HG03520 (cell line): ENCODE measurements around the gene C11orf91.
"Not testable (repeated sequence)": the region's sequence is repeated elsewhere in the genome, so short reads cannot be mapped to it uniquely, and the experiment has no call there.

Source experiments
- ATAC-seq: cut with Tn5 transposase; IDR thresholded peaks from one replicate; pipeline ENCODE4 v1.9.1; 2021; ENCODE audit warnings: mild to moderate bottlenecking, moderate library complexity; ENCODE audit not compliant: unreplicated experiment

Gene C11orf91

GRCh38 chr11:33696931-33697638, 3.5 kb downstream of the C11orf91 start:
- no peak for ATAC-seq

- ATAC-seq = no peak
Observed at GRCh38 chr11:33696411-33696810, 4.2 kb downstream of the C11orf91 start.

- no peak for ATAC-seq
Observed at GRCh38 chr11:33695051-33695566, 5.5 kb downstream of the C11orf91 start.

GRCh38 chr11:33694346-33695050, 6.1 kb downstream of the C11orf91 start:
- no peak for ATAC-seq

GRCh38 chr11:33692541-33692940, 8.1 kb downstream of the C11orf91 start:
- ATAC-seq = no peak

- ATAC-seq = no peak
Observed at GRCh38 chr11:33692013-33692504, 8.6 kb downstream of the C11orf91 start.

GRCh38 chr11:33691066-33691864, 9.4 kb downstream of the C11orf91 start:
- ATAC-seq = no peak

- ATAC-seq = no peak
Observed at GRCh38 chr11:33690290-33691065, 10.1 kb downstream of the C11orf91 start.

- ATAC-seq = no peak
Observed at GRCh38 chr11:33689501-33689900, 11.1 kb downstream of the C11orf91 start.

- no peak for ATAC-seq
Observed at GRCh38 chr11:33689085-33689484, 11.5 kb downstream of the C11orf91 start.

GRCh38 chr11:33687733-33688479, 12.7 kb downstream of the C11orf91 start:
- ATAC-seq = peak; percentile 51

GRCh38 chr11:33685082-33685481, 15.5 kb downstream of the C11orf91 start:
- ATAC-seq = no peak

GRCh38 chr11:33684003-33684706, 16.5 kb downstream of the C11orf91 start:
- no peak for ATAC-seq

GRCh38 chr11:33682446-33682845, 18.2 kb downstream of the C11orf91 start:
- no peak for ATAC-seq

GRCh38 chr11:33682019-33682418, 18.6 kb downstream of the C11orf91 start:
- no peak for ATAC-seq

GRCh38 chr11:33678616-33679015, 22.0 kb downstream of the C11orf91 start:
- not testable (repeated sequence) for ATAC-seq

GRCh38 chr11:33674035-33674814, 26.4 kb downstream of the C11orf91 start:
- ATAC-seq = no peak

GRCh38 chr11:33672273-33672672, 28.4 kb downstream of the C11orf91 start:
- ATAC-seq = no peak
